Left forelimb (tissue), 1 donor: Measurements from ENCODE around the gene EFCAB6.

Experiments used
- DNase-seq: peaks from one replicate; pipeline ENCODE4 v3.0.0-alpha.2; 2018; ENCODE audit warnings: low spot score

The EFCAB6 gene

GRCh38 chr22:43639228-43639948 is 172.7 kb downstream of the EFCAB6 start:
- DNase-seq: no peak

- DNase-seq: no peak
These were observed 174.5 kb downstream of the EFCAB6 start for GRCh38 chr22:43637275-43638260.

- DNase-seq: no peak
These were observed 176.0 kb downstream of the EFCAB6 start for GRCh38 chr22:43636086-43636485.

GRCh38 chr22:43635101-43635500 is 177.0 kb downstream of the EFCAB6 start:
- no peak for DNase-seq

DNA sequence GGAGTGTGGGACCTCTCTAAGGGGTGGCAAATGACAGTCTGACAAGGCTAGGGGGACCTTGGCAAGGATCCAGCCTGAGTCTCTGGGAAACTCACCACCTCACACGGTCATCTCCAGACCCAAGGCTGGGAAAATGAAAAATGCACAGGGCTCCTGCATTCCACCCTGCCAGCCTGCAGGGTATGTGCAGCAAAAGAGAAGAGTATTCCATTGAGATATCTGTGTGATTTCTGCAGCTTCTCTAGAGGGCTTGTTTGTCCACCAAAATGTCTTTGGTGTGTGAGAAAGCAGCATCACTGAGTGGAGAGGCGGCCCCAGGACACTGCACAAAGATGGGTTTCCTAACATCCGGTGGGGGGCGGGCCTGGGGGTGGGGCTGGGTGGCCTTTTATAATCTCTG is 177.8 kb downstream of the EFCAB6 start:
- DNase-seq: no peak

GRCh38 chr22:43633631-43634285 is 178.3 kb downstream of the EFCAB6 start:
- DNase-seq: no peak

- DNase-seq: no peak
These were observed 180.3 kb downstream of the EFCAB6 start for GRCh38 chr22:43631846-43632245.

DNA sequence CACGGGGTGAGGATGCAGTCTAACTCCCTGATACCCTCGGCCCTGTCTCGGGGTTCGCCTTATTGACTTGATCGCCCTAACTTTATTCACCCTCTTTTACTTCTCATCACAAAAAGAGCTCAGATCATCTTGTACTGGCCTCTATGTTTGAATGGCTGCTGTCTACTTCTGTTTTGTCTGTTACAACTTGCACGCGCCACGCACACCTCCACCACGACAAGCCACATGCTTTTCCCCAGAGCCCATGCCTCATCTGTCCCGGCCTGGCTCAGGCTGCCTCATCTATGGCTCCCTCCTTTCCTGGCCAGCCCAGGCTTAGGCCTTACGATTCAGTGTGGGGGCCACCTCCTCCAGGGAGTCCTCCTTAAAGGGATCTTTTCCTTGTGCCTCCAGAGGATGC is 180.9 kb downstream of the EFCAB6 start:
- DNase-seq: no peak

- no peak for DNase-seq
These were observed 181.7 kb downstream of the EFCAB6 start for GRCh38 chr22:43630451-43630850.

DNA sequence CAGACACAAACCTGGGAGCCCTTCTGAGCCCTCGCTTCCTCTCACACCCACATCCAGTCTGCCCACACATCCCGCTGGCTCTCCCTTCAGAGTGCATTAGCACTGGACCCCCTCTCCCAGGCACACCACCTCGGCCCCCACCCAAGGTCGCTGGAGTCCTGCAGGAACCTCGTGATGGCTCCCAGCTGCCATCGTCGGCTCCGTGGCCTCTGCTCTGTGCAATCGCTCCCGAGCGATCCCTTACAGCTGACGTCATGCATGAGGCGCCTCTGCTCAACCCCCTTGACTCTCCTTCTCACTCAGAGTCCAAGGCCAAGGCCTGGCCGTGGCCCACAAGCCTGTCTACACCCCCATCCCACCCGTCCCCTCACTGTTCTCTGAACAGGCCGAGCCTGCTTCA is 183.9 kb downstream of the EFCAB6 start:
- DNase-seq: no peak

DNA sequence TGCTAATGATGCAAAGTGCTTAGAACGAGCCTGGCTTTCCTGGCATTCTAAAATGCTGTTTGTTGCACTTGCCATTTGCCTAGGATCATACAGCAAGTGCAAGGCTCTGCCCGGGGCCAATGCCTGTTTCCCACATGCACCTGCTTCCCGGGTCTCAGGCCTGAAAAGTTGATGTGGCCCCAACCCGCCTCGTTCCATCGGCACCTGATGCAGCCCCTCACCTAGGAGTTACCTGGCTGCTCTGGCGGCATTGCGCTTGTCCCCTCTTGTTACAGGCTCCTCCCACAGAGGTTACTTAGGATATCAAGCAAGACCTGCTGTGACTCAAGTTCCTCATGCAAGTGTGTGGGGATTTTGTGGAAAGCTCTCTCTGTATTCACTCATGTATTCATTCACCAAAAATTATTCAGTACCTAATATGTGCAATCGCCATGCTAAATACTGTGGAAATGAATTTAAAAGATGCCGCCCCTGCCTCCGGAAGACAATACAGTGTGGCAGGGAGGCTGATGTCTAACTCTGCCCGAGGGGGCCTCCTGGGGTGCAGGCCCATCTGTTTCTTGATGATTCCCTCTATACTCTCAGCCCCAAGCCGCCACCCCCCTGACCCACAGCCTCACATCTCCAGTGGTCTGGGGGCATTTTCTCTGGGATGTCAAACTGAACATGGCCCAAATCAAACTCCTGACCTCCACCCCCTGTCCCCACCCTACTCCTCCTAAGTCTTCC is 184.5 kb downstream of the EFCAB6 start:
- no peak for DNase-seq

DNA sequence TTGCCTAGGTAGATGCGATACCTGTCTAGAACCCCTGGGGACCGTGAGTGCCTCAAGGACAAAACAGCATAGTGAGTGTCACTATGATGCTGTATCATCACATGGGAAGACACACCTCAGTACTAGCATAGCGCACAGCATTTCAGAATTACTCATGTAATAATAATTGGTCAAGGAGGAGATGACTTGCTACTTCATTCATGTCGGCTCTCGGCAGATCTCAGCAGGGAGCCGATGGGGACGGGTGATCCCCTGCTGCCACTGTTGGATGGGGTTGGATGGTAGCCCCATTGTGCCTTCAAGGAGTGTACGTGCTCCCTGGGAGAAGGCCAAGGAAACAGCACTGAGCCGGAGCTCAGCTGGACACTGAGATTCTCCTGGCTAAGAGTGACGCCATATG is 186.9 kb downstream of the EFCAB6 start:
- DNase-seq: no peak

GRCh38 chr22:43624144-43624998 is 187.7 kb downstream of the EFCAB6 start:
- no peak for DNase-seq

DNA sequence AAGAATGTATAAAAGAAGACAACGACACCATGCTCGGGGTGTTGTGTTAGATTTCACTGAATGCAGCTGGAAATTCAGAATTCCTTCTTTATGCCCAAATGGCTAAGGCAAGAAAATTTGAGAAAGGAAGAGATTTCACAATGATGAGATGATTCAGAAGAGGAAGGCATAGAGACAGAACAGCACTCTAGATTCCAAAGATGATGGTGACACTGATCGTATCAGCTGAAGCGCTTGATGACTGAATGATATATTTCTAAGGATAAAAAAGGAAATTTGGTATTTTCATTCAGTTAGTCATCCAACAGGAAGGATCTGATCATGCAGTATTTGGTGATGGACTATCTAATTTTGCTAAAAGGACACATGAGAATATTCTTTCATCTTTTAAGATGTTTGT is 189.2 kb downstream of the EFCAB6 start:
- no peak for DNase-seq

DNA sequence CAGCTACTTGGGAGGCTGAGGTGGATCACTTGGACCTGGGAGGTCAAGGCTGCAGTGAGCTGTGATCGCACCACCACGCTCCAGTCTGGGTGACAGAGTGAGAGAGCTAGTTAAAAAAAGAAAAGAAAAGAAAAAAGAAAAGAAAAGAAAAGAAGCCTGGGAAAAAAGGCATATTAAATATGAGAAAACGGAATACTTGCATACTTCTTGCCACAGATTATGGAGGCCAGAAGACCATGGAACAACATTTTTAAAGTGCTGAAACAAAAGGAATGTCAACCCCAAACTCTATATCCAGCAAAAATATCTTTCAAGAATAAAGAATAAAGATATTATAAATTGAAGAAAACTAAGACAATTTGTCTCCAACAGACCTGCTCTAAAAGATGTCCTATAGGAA is 191.9 kb downstream of the EFCAB6 start:
- no peak for DNase-seq

DNA sequence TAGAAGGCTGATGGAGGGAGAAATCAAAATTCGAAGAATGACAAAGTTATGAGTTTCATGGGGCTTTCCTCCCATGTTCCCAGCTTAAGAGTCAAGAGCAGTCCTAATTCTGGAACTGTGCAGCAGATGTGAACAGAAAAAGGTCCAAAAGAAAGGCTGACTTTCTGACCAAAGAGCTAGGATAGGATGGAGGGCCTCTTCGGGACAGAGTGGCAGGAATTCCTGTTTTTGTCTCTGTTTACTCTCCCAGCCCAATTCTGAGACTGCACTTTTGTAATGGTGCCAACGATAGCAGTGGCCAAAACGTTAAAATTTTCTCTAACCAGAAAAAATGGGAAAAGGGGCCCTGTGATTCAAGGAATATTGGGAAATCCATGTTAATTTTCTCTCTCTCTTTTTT is 193.6 kb downstream of the EFCAB6 start:
- DNase-seq: no peak

DNA sequence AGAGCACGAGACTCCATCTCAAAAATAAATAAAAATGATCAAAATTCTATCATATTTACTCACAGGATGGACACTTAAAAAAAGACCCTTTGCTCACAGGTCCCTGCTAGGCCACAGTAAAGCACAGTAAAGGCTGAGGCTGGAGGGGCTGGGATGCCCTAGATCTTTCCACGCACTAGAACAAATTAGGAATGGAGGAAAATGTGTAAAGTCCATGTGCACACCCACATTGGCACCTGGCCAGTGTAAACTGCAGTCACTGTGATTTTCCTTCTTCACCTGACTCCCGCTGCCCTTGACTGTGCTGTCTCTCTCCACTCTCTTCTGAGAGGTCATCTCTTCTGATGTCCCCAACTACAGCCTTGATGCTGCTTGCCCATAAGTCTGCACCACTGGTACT is 195.5 kb downstream of the EFCAB6 start:
- DNase-seq: no peak

DNA sequence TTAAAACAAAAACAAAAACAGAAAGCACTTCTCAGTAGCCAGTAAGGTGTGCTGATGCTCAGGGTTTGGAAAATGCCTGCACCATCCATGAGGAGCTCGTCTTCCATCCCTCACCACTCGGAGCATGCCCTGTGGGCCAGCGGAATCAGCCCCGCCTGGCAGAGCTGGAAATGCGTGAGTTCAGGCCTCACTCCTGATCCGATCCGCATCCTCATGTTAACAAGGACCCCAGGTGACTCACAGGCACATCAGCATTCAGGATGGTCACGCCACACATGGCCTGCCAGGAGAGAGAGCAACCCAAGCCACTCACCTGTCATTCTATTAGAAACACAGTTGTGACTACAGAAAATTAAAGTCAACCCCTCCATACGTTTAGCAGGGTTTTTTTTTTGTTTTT is 211.8 kb downstream of the EFCAB6 start:
- DNase-seq: no peak

GRCh38 chr22:43592476-43592875 is 219.6 kb downstream of the EFCAB6 start:
- DNase-seq: no peak

DNA sequence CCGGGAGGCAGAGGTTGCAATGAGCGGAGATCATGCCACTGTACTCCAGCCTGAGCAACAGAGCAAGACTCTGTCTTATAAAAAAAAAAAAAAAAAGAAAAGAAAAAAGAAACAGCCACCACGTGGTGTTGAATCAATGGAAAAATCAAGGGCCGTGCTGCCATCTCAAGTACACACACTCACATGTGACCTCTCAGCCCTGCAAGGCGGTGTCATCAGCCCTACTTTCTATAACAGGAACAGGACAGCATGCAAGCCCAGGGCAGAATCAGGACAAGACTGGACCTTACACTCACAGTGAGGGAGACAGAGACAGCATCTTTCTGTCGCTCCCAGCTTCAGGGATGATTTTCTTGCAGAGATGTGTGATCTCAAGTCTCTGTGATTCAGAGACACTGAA is 220.7 kb downstream of the EFCAB6 start:
- DNase-seq: no peak

DNA sequence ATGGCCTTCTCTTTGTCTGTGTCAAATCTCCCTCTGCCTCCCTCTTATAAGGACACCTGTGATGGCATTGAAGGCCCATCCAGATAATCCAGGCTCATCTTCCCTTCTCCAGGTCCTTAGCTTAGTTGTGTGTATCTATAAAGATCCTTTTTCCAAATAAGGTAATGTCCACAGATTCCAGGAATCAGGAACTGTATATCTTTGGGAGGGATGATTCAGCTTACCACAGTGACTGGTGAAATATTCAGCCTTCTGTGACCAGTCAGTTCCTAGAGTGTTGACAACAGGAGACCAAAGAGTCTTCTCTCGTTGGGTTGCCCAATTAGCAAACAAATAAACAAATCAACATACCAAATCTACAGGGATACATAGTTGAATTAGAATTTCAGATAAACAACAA is 224.5 kb downstream of the EFCAB6 start:
- no peak for DNase-seq
